H1 (cell line): Measurements from ENCODE around the gene TRABD2B. TPM values are rescaled to one million over a fixed set of nuclear protein-coding genes. Genes with fewer than 3 reads are reported as not detected.

ENCODE experiments used
- CTCF ChIA-PET: fragments of 300-600 bp; sonication (Branson Sonifier 250); formaldehyde crosslinking; loops from one replicate; lab custom pipeline; 2021; ENCODE audit not compliant: partially characterized antibody; lab: Charles Lee
- POLR2A ChIA-PET: fragments of 300-600 bp; sonication (Branson Sonifier 250); formaldehyde crosslinking; loops from one replicate; lab custom pipeline; 2021; ENCODE audit warnings: inconsistent platforms; ENCODE audit not compliant: partially characterized antibody; lab: Charles Lee
- DNase-seq, 2 experiments: peaks; one replicate each; pipeline versions ENCODE4 v3.0.0 to v3.0.0-alpha.2; 2010 to 2022; ENCODE audit warnings: low spot score in 2 of 2, low read depth in 1 of 2, mixed read lengths in 1 of 2
- FAIRE-seq: peaks from 2 replicates; lab custom pipeline; 2011; peaks lifted over from hg19 to GRCh38; lab: Jason Lieb, UNC
- H2AFZ ChIP-seq: 2 replicates; pipeline ENCODE4 v1.8.1; 2012; ENCODE audit warnings: low read length, inconsistent platforms
- H2AK5ac ChIP-seq: 2 replicates; pipeline ENCODE4 v1.6.1; 2013; ENCODE audit warnings: low read depth, low read length
- H2BK120ac ChIP-seq: replicated peaks from 2 replicates; pipeline ENCODE3; 2013; ENCODE audit warnings: low read depth, low read length, inconsistent platforms
- H2BK12ac ChIP-seq: 2 replicates; pipeline ENCODE4 v1.6.1; 2013; ENCODE audit warnings: low read depth, low read length
- H2BK15ac ChIP-seq: 2 replicates; pipeline ENCODE4 v1.6.1; 2013; ENCODE audit warnings: low read length
- H2BK20ac ChIP-seq: 2 replicates; pipeline ENCODE4 v1.6.1; 2013; ENCODE audit warnings: low read length
- H2BK5ac ChIP-seq: 2 replicates; pipeline ENCODE4 v1.6.1; 2013; ENCODE audit warnings: low read depth, low read length
- H3K14ac ChIP-seq: 2 replicates; pipeline ENCODE4 v1.6.1; 2013; ENCODE audit warnings: inconsistent platforms; ENCODE audit not compliant: insufficient read length
- H3K18ac ChIP-seq: 2 replicates; pipeline ENCODE4 v1.6.1; 2013; ENCODE audit warnings: low read length; ENCODE audit errors: extremely low read depth
- H3K23ac ChIP-seq: 2 replicates; pipeline ENCODE4 v1.6.1; 2013; ENCODE audit warnings: inconsistent platforms; ENCODE audit not compliant: insufficient read length
- H3K23me2 ChIP-seq: 2 replicates; pipeline ENCODE4 v1.6.1; 2013; ENCODE audit warnings: low read depth, low read length
- H3K27ac ChIP-seq: 2 replicates; pipeline ENCODE4 v1.6.1; 2011; ENCODE audit warnings: low read depth, low read length, inconsistent platforms
- H3K27me3 ChIP-seq, 4 experiments: replicated peaks in 1 of 4; 1 replicate in 1 of 4; 2 replicates in 3 of 4; pipeline versions ENCODE4 v1.6.1 to v1.8.1; 2011 to 2013; ENCODE audit warnings: low read length in 3 of 4, mild to moderate bottlenecking in 3 of 4, inconsistent platforms in 2 of 4, mixed read lengths in 2 of 4, moderate library complexity in 1 of 4; ENCODE audit not compliant: control insufficient read depth in 3 of 4, insufficient read depth in 3 of 4; ENCODE audit errors: extremely low read depth in 1 of 4
- H3K36me3 ChIP-seq, 4 experiments: 2 replicates each; pipeline versions ENCODE4 v1.6.1 to v1.8.1; 2011 to 2013; ENCODE audit warnings: mild to moderate bottlenecking in 4 of 4, low read length in 3 of 4, moderate library complexity in 2 of 4, control low read depth in 1 of 4, inconsistent platforms in 1 of 4; ENCODE audit not compliant: insufficient read depth in 4 of 4, control insufficient read depth in 2 of 4
- H3K4ac ChIP-seq: replicated peaks from 2 replicates; pipeline ENCODE3; 2013; ENCODE audit warnings: low read length, low read depth, mixed read lengths, inconsistent platforms; ENCODE audit not compliant: insufficient read length
- H3K4me1 ChIP-seq, 4 experiments: replicated peaks in 1 of 4; 1 replicate in 1 of 4; 2 replicates in 3 of 4; pipeline versions ENCODE4 v1.6.1 to v1.8.1; 2011 to 2013; ENCODE audit warnings: low read length in 3 of 4, inconsistent platforms in 2 of 4, mixed read lengths in 1 of 4; ENCODE audit not compliant: insufficient read depth in 4 of 4, control insufficient read depth in 3 of 4
- H3K4me2 ChIP-seq, 2 experiments: 2 replicates each; pipeline versions ENCODE4 v1.6.1 to v1.8.1; 2011 to 2013; ENCODE audit warnings: low read depth in 2 of 2, low read length in 2 of 2, control low read depth in 1 of 2, inconsistent platforms in 1 of 2, mild to moderate bottlenecking in 1 of 2; ENCODE audit not compliant: insufficient read depth in 1 of 2
- H3K4me3 ChIP-seq, 4 experiments: fragments of 200-600, 300-600 bp in 1 of 4; sonication (generic), shearing (Covaris generic), sonication (Bioruptor Twin) in 1 of 4; 2 replicates each; pipeline versions ENCODE4 v1.5.1 to v1.8.1; 2011 to 2016; ENCODE audit warnings: low read length in 4 of 4, low read depth in 3 of 4, control low read depth in 2 of 4, inconsistent platforms in 2 of 4, mild to moderate bottlenecking in 2 of 4, mixed read lengths in 1 of 4, moderate library complexity in 1 of 4; ENCODE audit not compliant: insufficient read depth in 2 of 4; ENCODE audit errors: extremely low read depth in 1 of 4
- H3K56ac ChIP-seq: replicated peaks from 2 replicates; pipeline ENCODE3; 2013; ENCODE audit warnings: low read depth, mild to moderate bottlenecking, mixed read lengths, low read length, inconsistent platforms; ENCODE audit not compliant: insufficient read length
- H3K79me1 ChIP-seq: 2 replicates; pipeline ENCODE4 v1.6.1; 2013; ENCODE audit warnings: low read depth, low read length, control low read depth
- H3K79me2 ChIP-seq, 2 experiments: 2 replicates each; pipeline versions ENCODE4 v1.6.1 to v1.8.1; 2012 to 2013; ENCODE audit warnings: low read length in 2 of 2, mild to moderate bottlenecking in 2 of 2, inconsistent platforms in 1 of 2; ENCODE audit not compliant: insufficient read depth in 2 of 2, control insufficient read depth in 1 of 2
- H3K9ac ChIP-seq, 4 experiments: replicated peaks in 1 of 4; 1 replicate in 1 of 4; 2 replicates in 3 of 4; pipeline versions ENCODE4 v1.6.1 to v1.8.1; 2011 to 2013; ENCODE audit warnings: low read depth in 3 of 4, low read length in 3 of 4, control low read depth in 2 of 4, mild to moderate bottlenecking in 2 of 4, moderate library complexity in 2 of 4, inconsistent platforms in 1 of 4; ENCODE audit errors: extremely low read depth in 1 of 4
- H3K9me3 ChIP-seq, 2 experiments: 2 replicates each; pipeline versions ENCODE4 v1.6.1 to v1.8.1; 2012 to 2013; ENCODE audit warnings: mild to moderate bottlenecking in 2 of 2, moderate library complexity in 2 of 2, control low read depth in 1 of 2, inconsistent platforms in 1 of 2, low read depth in 1 of 2, low read length in 1 of 2, mixed read lengths in 1 of 2; ENCODE audit not compliant: insufficient read depth in 2 of 2
- H4K20me1 ChIP-seq, 2 experiments: replicated peaks in 1 of 2; 2 replicates each; pipeline versions ENCODE3 to v1.8.1; 2011 to 2013; ENCODE audit warnings: inconsistent platforms in 2 of 2, low read length in 2 of 2, mild to moderate bottlenecking in 1 of 2; ENCODE audit not compliant: insufficient read depth in 2 of 2, control insufficient read depth in 1 of 2
- H4K5ac ChIP-seq: 2 replicates; pipeline ENCODE4 v1.6.1; 2013; ENCODE audit warnings: low read length, low read depth, mixed read lengths, inconsistent platforms; ENCODE audit not compliant: insufficient read length
- H4K8ac ChIP-seq: 2 replicates; pipeline ENCODE4 v1.8.0; 2013; ENCODE audit warnings: mild to moderate bottlenecking, moderate library complexity, low read length, inconsistent platforms; ENCODE audit not compliant: insufficient read depth; ENCODE audit errors: extremely low read depth
- H4K91ac ChIP-seq: replicated peaks from 2 replicates; pipeline ENCODE3; 2013; ENCODE audit warnings: low read length, mixed read lengths, inconsistent platforms; ENCODE audit not compliant: insufficient read length
- ASH2L ChIP-seq: fragments of 200-600, 300-600 bp; sonication (generic); IDR thresholded peaks from one replicate; pipeline ENCODE4 v1.7.1; 2017; ENCODE audit warnings: low read length
- BACH1 ChIP-seq: IDR thresholded peaks from 2 replicates; pipeline ENCODE4 v1.6.1; 2012; ENCODE audit warnings: low read length, improper control_type of control experiment
- BCL11A ChIP-seq, 2 experiments: IDR thresholded peaks; one replicate each; pipeline ENCODE4 v1.6.1; 2011; ENCODE audit warnings: low read depth in 2 of 2, low read length in 2 of 2, mild to moderate bottlenecking in 2 of 2
- KDM1A ChIP-seq: fragments of 200-600, 300-600 bp; sonication (generic); IDR thresholded peaks from 2 replicates; pipeline ENCODE4 v1.7.1; 2016; ENCODE audit warnings: mild to moderate bottlenecking, low read length, borderline replicate concordance
- MAFK ChIP-seq: IDR thresholded peaks from 2 replicates; pipeline ENCODE4 v1.6.1; 2012; ENCODE audit warnings: low read depth, mild to moderate bottlenecking, improper control_type of control experiment, low read length
- POLR2A ChIP-seq, 2 experiments: IDR thresholded peaks; 1 replicate in 1 of 2; 2 replicates in 1 of 2; pipeline ENCODE4 v1.6.1; 2011; ENCODE audit warnings: low read depth in 2 of 2, low read length in 2 of 2, mild to moderate bottlenecking in 2 of 2; ENCODE audit errors: control extremely low read depth in 1 of 2
- RAD21 ChIP-seq, 2 experiments: IDR thresholded peaks in 1 of 2; conservative IDR thresholded peaks in 1 of 2; 2 replicates each; pipeline ENCODE4 v1.6.1; 2011; ENCODE audit warnings: low read depth in 2 of 2, low read length in 2 of 2, improper control_type of control experiment in 1 of 2, inconsistent platforms in 1 of 2, mild to moderate bottlenecking in 1 of 2, moderate library complexity in 1 of 2
- RXRA ChIP-seq: IDR thresholded peaks from 2 replicates; pipeline ENCODE4 v1.6.1; 2011; ENCODE audit warnings: low read depth, mild to moderate bottlenecking, low read length, moderate library complexity; ENCODE audit not compliant: insufficient read depth
- SIX5 ChIP-seq: IDR thresholded peaks from 2 replicates; pipeline ENCODE4 v1.6.1; 2011; ENCODE audit warnings: mild to moderate bottlenecking, low read depth, low read length
- ZNF274 ChIP-seq: IDR thresholded peaks from 2 replicates; pipeline ENCODE4 v1.7.0; 2012; ENCODE audit warnings: low read length, borderline replicate concordance; ENCODE audit errors: extremely low read depth
- WGBS, 2 experiments: shearing (Covaris generic) in 1 of 2; methylation state at CpG; one replicate each; pipeline versions ENCODE4 v1.1.6 to v1.1.7; 2013 to 2015; ENCODE audit warnings: low lambda C conversion rate in 2 of 2, mixed read lengths in 2 of 2, inconsistent platforms in 1 of 2, low coverage in 1 of 2, missing lambda C conversion rate in 1 of 2; ENCODE audit not compliant: insufficient replicate concordance in 2 of 2, insufficient coverage in 1 of 2, insufficient read length in 1 of 2; ENCODE audit errors: extremely low coverage in 1 of 2, missing lambda C conversion rate in 1 of 2; 5-methylcytosine and 5-hydroxymethylcytosine counted together
- polyA plus RNA-seq, 7 experiments: library from polyadenylated mRNA; depleted of rRNA in 3 of 7; stranded (reverse) in 5 of 7; unstranded in 2 of 7; fragments of >200 nt in 5 of 7; fragments of 200-250 nt in 2 of 7; gene quantifications; 1 replicate in 5 of 7; 2 replicates in 1 of 7; 4 replicates in 1 of 7; pipeline versions ENCODE4 v1.2.1 to v1.2.3, GENCODE V29; 2011 to 2013; ENCODE audit warnings: missing spikeins in 2 of 7, mixed read lengths in 2 of 7
- total RNA-seq: library from RNA; stranded (reverse); fragmentation: NEBNext Ultra II Directional; extraction: Animal tissue kit (Norgen Biotek cat#: 25700); gene quantifications from 2 replicates; pipeline ENCODE4 v1.2.1, GENCODE V29; 2021

Gene TRABD2B
- total and polyA plus RNA-seq, 2 of the 8 experiments (the other 6 are each of a cell fraction or from before 2014, with no cell fraction given), result 0.95 to 3.4 TPM

DNA sequence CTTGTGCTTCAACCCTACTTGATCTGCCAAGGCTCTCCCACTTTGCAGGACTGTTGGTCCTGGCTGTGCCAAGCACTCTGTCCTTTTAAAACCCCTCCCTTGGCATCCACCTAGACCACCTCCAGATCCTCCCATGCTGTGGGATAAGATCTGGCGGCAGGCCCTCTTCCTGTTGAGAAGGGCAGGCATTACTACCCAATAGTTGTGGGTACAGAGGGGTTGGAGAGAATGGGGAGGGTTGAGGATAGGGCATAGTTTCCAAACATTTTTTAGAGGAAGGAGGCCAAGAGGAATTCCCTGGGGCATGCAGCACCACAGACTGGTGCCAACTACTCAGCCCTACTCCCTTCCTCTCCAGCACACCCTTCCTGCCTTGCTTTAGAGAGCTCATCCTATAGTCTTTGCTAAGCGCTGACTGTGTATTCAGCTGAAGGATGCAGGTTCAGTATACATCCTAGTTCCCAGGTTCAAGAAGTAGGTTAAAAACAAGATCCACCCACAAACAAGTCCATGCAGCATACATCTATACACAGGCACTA is 70.7 kb downstream of the TRABD2B start:
- Histone ChIP-seq H4K8ac (peak overlapping the region; percentile 76), H2AK5ac (no peak overlapping the region), H4K20me1 (peaks cover 2% of the 10 kb centered on the region in 2 experiments), H4K5ac (no peak overlapping the region), H2BK20ac (no peak overlapping the region), H3K79me2 (no peaks in the 10 kb centered on the region), H3K23me2 (no peaks in the 10 kb centered on the region), H3K9me3 (no peaks in the 10 kb centered on the region), H2BK12ac (no peak overlapping the region), H3K4ac (no peak overlapping the region), H3K18ac (no peak overlapping the region), H3K4me3 (no peak overlapping the region), H3K14ac (no peak overlapping the region), H3K9ac (no peak overlapping the region), H3K79me1 (0 out of 2 replicates have a peak, but pooled peaks cover 2% of the 10 kb centered on the region), H2AFZ (no peak overlapping the region), H2BK15ac (no peak overlapping the region), H2BK5ac (no peak overlapping the region), H3K23ac (no peak overlapping the region), H3K27ac (no peak overlapping the region), H3K56ac (no peak overlapping the region), H2BK120ac (no peak overlapping the region), H3K27me3 (no peaks in the 10 kb centered on the region; a peak in 1 of 7 replicates), H3K4me1 (no peaks in the 10 kb centered on the region; a peak in 1 of 7 replicates), H3K4me2 (no peak overlapping the region), H3K36me3 (no peaks in the 10 kb centered on the region), H4K91ac (no peak overlapping the region)
- DNase-seq (no peak), FAIRE-seq (no peak)
- TF ChIP-seq RAD21 (IDR thresholded peaks at IDR 0.05 in 1 of 2, conservative IDR thresholded peaks at IDR 0.05 in 1 of 2; ENCODE audit: low read depth in 2 of 2, low read length in 2 of 2), result no peak
- no peak for TF ChIP-seq RXRA
- no peak for TF ChIP-seq MAFK
- no peak for TF ChIP-seq SIX5
- no peak for TF ChIP-seq BCL11A (IDR thresholded peaks at IDR 0.05; ENCODE audit: low read depth in 2 of 2, low read length in 2 of 2)
- TF ChIP-seq POLR2A (IDR thresholded peaks at IDR 0.05; ENCODE audit: control extremely low read depth in 1 of 2, low read depth in 2 of 2, low read length in 2 of 2), result no peak
- no peak for TF ChIP-seq ZNF274
- TF ChIP-seq KDM1A, result no peak
- no peak for TF ChIP-seq BACH1
- TF ChIP-seq ASH2L, result no peak
- ChIA-PET POLR2A (no interaction called here), CTCF (interaction anchor here (0.9 kb wide), 1 partner anchor 26 kb away, joined by 5 read pairs; no protein-coding TSS in a partner anchor)
- WGBS, 2 experiments, result 40% methylated on average over 2 of the region's 2 CpGs; no CpG with 5 or more reads in 1 of the 2 experiments
